ENCODE measurements around the gene PLAGL1. TPM values are rescaled to one million over a fixed set of nuclear protein-coding genes. Genes with fewer than 3 reads are reported as not detected.

Gene PLAGL1
- total RNA-seq, 2 experiments from 2014 or later = 1.0 to 1.1 TPM

GRCh38 chr6:143950875-143951274 lies 57.2 kb downstream of the PLAGL1 start:
- Mint-ChIP-seq H3K27ac (no peak overlapping the region), H3K36me3 (ENCODE audit: low read depth) (peaks cover 8% of the 10 kb centered on the region), H3K4me3 (no peak overlapping the region), H3K9me3 (peaks cover 2% of the 10 kb centered on the region), H3K27me3 (no peaks in the 10 kb centered on the region), H3K4me1 (ENCODE audit: low read depth) (no peaks in the 10 kb centered on the region)
- DNase-seq = no peak
- ATAC-seq (ENCODE audit: poor library complexity) = no peak
- no peaks in the 10 kb centered on the region for H3K4me1 ChIP-seq (ENCODE audit: insufficient read depth, low read length)
- intact Hi-C loops (cut with DNase I, micrococcal nuclease) = no loop called here
- CTCF ChIA-PET = no interaction called here
- H3K9me3 ChIP-seq (ENCODE audit: control insufficient read depth in 1 of 2, insufficient read depth in 1 of 2, low read length in 2 of 2) = no peaks in the 10 kb centered on the region
- POLR2A ChIA-PET = no interaction called here
- no peak overlapping the region for H3K4me3 ChIP-seq (ENCODE audit: low read length)
- no peak overlapping the region for H3K27ac ChIP-seq (ENCODE audit: low read depth in 1 of 2, low read length in 2 of 2)
- H3K27me3 ChIP-seq (ENCODE audit: control insufficient read depth in 1 of 2, insufficient read depth in 2 of 2, low read length in 2 of 2) = no peaks in the 10 kb centered on the region
- H3K36me3 ChIP-seq (ENCODE audit: insufficient read depth, low read length) = no peaks in the 10 kb centered on the region
- TF ChIP-seq, protein P1, sequence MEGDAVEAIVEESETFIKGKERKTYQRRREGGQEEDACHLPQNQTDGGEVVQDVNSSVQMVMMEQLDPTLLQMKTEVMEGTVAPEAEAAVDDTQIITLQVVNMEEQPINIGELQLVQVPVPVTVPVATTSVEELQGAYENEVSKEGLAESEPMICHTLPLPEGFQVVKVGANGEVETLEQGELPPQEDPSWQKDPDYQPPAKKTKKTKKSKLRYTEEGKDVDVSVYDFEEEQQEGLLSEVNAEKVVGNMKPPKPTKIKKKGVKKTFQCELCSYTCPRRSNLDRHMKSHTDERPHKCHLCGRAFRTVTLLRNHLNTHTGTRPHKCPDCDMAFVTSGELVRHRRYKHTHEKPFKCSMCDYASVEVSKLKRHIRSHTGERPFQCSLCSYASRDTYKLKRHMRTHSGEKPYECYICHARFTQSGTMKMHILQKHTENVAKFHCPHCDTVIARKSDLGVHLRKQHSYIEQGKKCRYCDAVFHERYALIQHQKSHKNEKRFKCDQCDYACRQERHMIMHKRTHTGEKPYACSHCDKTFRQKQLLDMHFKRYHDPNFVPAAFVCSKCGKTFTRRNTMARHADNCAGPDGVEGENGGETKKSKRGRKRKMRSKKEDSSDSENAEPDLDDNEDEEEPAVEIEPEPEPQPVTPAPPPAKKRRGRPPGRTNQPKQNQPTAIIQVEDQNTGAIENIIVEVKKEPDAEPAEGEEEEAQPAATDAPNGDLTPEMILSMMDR (IDR thresholded peaks at IDR 0.05) = no peak

GRCh38 chr6:143949962-143950361 lies 58.1 kb downstream of the PLAGL1 start:
- ChIA-PET CTCF (no interaction called here), POLR2A (no interaction called here)
- no peak for DNase-seq
- Mint-ChIP-seq H3K36me3 (ENCODE audit: low read depth) (peaks cover 8% of the 10 kb centered on the region), H3K4me3 (no peak overlapping the region), H3K9me3 (peaks cover 2% of the 10 kb centered on the region), H3K27me3 (no peaks in the 10 kb centered on the region), H3K4me1 (ENCODE audit: low read depth) (no peaks in the 10 kb centered on the region), H3K27ac (no peak overlapping the region)
- no peaks in the 10 kb centered on the region for H3K9me3 ChIP-seq (ENCODE audit: control insufficient read depth in 1 of 2, insufficient read depth in 1 of 2, low read length in 2 of 2)
- intact Hi-C loops (cut with DNase I, micrococcal nuclease) = no loop called here
- H3K4me1 ChIP-seq (ENCODE audit: insufficient read depth, low read length) = no peaks in the 10 kb centered on the region
- H3K36me3 ChIP-seq (ENCODE audit: insufficient read depth, low read length) = no peaks in the 10 kb centered on the region
- H3K27ac ChIP-seq (ENCODE audit: low read depth in 1 of 2, low read length in 2 of 2) = no peak overlapping the region
- TF ChIP-seq, protein P1 (IDR thresholded peaks at IDR 0.05) = no peak
- no peak overlapping the region for H3K4me3 ChIP-seq (ENCODE audit: low read length)
- no peak for ATAC-seq (ENCODE audit: poor library complexity)
- H3K27me3 ChIP-seq (ENCODE audit: control insufficient read depth in 1 of 2, insufficient read depth in 2 of 2, low read length in 2 of 2) = no peaks in the 10 kb centered on the region

DNA sequence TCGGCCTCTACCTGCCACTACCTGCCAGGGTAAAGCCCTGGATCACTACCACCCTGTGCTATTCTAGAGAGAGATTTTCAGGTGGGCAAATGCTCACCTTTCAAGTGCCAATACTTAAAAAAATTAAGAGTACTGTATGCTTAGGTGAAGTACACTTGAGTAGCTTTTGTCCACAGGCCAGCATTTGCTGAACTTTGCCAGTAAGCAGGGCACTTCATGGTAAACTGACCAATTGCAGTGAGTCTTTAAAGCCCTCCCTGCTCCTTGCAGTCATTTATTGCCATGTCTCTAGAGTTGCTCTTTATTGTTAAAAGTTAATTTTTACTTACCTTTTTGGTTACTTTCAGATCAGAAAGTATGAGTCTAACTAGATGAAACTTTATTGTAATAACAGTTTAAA lies 58.5 kb downstream of the PLAGL1 start:
- ATAC-seq (ENCODE audit: poor library complexity) = no peak
- Mint-ChIP-seq H3K27ac (no peak overlapping the region), H3K9me3 (peaks cover 2% of the 10 kb centered on the region), H3K4me3 (no peak overlapping the region), H3K27me3 (no peaks in the 10 kb centered on the region), H3K4me1 (ENCODE audit: low read depth) (no peaks in the 10 kb centered on the region), H3K36me3 (ENCODE audit: low read depth) (peaks cover 8% of the 10 kb centered on the region)
- no peaks in the 10 kb centered on the region for H3K4me1 ChIP-seq (ENCODE audit: insufficient read depth, low read length)
- no peak for DNase-seq
- CTCF ChIA-PET = interaction anchor here (0.7 kb wide), 1 partner anchor 10 kb away, joined by 4 read pairs; no protein-coding TSS in a partner anchor
- POLR2A ChIA-PET = no interaction called here
- no peak overlapping the region for H3K4me3 ChIP-seq (ENCODE audit: low read length)
- H3K27ac ChIP-seq (ENCODE audit: low read depth in 1 of 2, low read length in 2 of 2) = no peak overlapping the region
- TF ChIP-seq, protein P1 (IDR thresholded peaks at IDR 0.05) = no peak
- no peaks in the 10 kb centered on the region for H3K9me3 ChIP-seq (ENCODE audit: control insufficient read depth in 1 of 2, insufficient read depth in 1 of 2, low read length in 2 of 2)
- no peaks in the 10 kb centered on the region for H3K27me3 ChIP-seq (ENCODE audit: control insufficient read depth in 1 of 2, insufficient read depth in 2 of 2, low read length in 2 of 2)
- H3K36me3 ChIP-seq (ENCODE audit: insufficient read depth, low read length) = no peaks in the 10 kb centered on the region
- intact Hi-C loops (cut with DNase I, micrococcal nuclease) = no loop called here

Measured in CD4-positive, alpha-beta T cell (primary cell).